ENCODE data around the gene NF1.
A peak's percentile ranks its signal among the peaks of the same experiment; 100 is the strongest.
"Not testable (repeated sequence)": the region's sequence is repeated elsewhere in the genome, so short reads cannot be mapped to it uniquely, and the experiment has no call there.

NF1 gene

GRCh38 chr17:31309556-31309955, 214.8 kb downstream of the NF1 start:
- no peak for DNase-seq

DNA sequence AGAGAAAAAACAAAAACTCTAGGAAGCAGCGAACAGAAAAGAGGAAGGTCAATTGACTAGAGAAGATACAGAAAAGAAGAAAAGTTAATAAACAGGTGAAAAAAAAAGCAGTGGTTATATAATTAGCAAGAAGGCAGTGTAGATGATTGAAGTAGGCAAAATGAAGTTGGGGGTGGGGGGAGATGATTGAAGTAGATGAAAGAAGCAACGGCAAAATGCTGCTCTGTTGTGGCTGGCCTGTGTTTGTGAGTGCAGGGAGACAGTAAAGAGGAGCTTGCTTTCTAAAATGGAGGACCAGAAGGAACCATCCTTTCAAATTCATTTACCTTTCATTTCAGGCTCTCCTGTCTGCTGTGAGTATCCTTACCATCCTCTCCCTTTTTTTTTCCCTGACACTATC, 215.5 kb downstream of the NF1 start:
- DNase-seq: peak; percentile 81

- DNase-seq: peak; percentile 66
Observed at GRCh38 chr17:31310886-31311285, 216.1 kb downstream of the NF1 start.

DNA sequence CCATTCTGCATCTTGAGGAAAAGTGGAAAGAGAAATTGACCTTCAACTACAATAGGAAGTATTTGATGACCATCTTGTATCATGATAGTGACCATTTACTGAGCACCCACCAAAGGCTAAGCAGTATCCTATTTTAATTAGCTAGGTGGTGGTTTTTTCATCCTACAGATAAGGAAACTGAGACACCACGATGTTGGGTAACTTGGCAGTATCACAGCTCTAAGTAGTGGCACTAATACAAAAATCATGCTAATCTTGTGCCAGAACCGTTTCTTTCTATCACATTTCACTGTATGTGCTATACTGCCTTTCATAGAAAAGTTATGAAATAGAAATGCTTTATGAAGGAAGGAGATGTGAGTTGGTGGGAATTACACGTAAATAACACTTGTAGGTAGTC, 216.7 kb downstream of the NF1 start:
- DNase-seq: no peak

DNA sequence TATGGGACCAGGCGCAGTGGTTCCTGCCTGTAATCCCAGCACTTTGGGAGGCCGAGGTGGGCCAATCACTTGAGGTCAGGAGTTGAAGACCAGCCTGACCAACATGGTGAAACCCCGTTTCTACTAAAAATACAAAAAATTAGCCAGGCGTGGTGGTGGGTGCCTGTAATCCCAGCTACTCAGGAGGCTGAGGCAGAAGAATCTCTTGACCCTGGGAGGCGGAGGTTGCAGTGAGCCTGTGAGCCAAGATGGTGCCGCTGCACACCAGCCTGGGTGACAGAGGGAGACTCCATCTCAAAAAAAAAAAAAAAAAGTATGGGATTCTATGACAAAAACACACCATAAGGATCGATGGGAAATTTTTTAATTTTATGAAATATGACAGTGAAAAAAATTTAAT, 217.4 kb downstream of the NF1 start:
- peak; percentile 80 for DNase-seq

DNA sequence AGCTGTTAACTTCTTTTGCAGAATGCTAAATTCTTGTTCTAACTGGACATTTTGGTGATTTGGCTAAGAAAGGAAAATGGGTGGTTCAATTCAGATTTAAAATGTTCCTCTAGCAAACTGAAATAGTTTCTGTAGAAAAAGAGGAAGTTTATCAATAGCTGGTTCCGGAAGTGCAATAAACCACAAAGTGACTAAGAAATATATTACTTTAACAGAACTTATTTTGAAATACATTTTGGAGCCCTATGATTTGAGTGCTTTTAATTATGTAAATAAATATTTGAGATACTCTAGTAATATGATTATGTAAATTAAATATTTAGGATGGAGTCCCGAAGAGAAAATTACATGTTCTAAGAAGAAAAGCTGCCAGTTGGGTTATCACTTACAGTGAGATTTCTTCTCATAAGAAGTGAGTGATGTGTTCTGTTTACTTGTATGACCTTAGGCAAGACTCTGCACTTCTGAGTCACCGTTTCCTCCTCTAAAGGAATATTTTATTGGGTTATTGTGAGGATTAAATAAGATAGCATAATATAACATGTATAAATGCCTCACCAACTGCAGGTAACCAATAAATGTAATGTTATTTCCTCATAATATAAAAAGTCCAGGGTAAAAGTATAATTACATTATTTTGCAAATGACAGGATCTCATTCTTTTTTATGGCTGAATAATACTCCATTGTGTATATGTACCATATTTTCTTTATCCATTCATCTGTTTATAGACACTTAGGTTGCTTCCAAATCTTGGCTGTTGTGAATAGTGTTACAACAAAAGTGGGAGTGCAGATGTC, 219.4 kb downstream of the NF1 start, which contains the start of gene EVI2B:
Gene EVI2B, minus strand, starts transcription at position 73 of the 800 bp plus-strand sequence. CDS start 8,445 bp downstream, outside the sequence.
- DNase-seq: no peak

GRCh38 chr17:31314782-31315100, 220.0 kb downstream of the NF1 start:
- no peak for DNase-seq

- DNase-seq: peak; percentile 84
Observed at GRCh38 chr17:31318298-31318801, 223.6 kb downstream of the NF1 start.

DNA sequence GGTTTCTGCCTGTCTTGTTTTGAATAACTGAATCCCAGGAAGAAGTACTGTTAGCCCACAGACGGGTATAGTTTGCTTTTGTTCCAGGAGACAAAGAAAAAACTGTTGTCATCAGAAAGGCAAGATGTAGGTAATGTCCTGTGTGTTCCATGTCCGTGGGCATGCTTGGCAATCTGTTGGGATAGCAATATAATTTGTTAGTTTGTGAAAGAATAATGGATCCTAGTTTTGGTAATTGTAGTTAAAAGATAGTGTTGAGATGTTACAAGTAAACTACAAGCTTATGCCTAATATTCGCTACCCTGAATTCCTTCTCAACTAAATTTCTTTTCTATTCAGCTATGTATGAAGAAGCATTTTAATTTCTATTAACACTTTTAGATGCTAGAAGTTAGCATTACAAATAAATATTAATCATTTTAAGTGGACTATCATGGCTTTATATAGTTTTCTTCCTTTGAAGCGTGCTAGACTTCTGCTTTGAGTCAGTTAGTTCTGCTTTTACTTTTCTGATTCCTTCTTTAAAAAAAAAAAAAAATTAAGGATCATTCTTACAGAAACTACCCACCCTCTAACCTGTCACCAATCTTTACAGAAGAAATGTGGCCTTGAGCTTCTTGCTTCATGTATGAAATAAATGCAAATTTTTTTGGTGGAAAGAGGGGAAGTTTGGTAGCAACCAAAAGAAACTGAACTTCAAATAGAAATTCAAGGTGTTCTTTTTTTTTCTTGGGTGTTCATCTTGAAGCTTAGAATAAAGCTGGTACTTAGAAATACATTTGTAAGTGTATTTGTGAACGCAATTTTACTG, 224.3 kb downstream of the NF1 start:
- DNase-seq: no peak

DNA sequence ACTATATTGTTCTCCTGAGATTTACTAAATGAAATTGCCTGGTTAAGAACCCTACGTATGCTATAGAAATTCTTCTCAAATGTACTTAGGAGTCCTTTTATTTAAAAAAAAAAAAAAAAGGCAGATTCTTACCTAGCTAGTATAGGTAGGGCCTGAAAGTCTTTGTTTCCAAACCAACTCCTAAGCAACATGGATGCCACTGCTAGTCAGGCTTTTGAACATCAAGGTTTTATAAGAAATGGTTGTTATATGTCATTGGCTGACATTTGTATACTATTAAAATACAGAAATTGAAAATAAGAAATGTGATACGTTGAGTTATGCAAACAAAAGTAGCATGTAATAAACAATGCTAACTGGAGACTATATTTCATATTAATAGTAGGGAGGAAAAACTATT, 225.5 kb downstream of the NF1 start:
- DNase-seq: no peak

DNA sequence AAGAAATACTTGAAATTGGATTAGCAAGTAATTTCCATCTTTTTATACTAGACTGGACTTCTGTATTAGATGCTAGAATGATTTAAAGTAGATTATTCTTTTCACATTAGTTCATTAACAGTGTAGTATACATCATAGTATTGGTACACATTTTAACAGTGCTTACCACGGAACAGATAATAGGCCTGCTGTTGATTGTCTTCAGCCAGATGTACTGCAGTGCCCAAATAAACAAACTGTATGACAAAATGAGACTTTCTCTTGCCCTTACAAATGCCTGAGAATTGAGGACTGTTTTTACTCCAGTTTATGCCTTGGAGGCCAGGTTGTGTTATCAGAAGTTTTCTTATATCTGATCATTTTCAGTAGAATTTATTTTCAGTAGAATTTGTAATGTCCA, 226.0 kb downstream of the NF1 start:
- no peak for DNase-seq

- peak; percentile 91 for DNase-seq
Observed at GRCh38 chr17:31321481-31321880, 226.7 kb downstream of the NF1 start, which contains the start of gene EVI2A. Gene EVI2A, minus strand, starts transcription at chr17:31321622. Its CDS starts 2,609 bp downstream, at chr17:31319013.

GRCh38 chr17:31321966-31322365, 227.2 kb downstream of the NF1 start:
- no peak for DNase-seq

- DNase-seq: no peak
Observed at GRCh38 chr17:31323551-31323950, 228.8 kb downstream of the NF1 start.

DNA sequence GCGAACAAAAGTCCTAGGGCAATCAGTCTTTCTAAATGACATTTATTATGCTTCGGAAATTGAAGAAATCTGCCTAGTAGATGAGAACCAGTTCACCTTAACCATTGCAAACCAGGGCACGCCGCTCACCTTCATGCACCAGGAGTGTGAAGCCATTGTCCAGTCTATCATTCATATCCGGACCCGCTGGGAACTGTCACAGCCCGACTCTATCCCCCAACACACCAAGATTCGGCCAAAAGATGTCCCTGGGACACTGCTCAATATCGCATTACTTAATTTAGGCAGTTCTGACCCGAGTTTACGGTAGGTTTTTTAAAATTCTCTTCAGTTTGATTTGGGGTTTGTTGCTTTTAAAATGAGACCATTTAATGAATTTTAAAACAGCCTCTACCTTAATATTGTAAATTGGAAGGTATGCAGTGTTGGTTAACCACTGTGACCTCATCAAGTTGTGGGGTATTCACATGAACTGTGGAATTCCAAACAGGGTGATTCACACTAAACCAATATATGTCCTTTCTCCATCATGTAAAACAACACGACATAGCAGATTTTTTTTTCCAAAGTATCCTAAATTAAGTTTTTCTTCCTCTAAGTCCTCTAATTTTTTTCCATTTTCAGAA, 232.9 kb downstream of the NF1 start:
- no peak for DNase-seq

DNA sequence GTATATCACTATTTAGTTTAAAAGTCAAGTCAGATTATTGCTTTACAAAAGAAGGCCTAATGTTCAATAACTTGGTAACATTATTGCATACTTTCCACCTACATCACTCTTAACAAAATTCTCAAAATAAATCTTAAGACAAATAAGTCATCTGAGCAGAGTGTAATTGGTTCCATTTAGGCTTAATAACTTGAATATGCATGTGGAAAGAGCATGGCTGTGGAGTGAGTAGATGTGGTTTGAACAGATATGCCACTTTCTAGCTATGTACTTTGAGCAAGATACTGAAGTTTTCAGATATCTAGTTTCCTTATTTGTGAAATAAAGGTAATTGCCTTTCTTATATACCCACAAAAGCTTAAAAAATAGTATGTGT, 233.4 kb downstream of the NF1 start:
- no peak for DNase-seq

DNA sequence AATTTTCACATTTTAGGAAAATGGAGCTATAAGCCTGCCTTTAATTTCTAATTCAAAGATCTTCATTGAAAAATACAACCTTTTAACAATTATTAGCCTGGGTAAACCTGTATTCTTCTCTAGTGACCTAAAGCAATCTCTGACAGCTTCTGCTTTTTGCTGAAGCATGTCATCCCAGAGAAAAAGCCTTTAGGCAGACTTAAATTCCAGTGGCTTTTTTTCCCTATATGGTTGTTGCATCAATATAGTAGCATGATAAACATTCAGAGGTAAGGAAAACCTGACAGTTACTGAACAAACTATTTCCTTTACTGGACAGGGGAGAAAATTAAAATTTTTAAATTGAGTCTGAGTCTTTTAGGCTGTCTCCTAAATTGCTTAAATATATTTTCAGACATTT, 234.4 kb downstream of the NF1 start:
- DNase-seq: no peak

DNA sequence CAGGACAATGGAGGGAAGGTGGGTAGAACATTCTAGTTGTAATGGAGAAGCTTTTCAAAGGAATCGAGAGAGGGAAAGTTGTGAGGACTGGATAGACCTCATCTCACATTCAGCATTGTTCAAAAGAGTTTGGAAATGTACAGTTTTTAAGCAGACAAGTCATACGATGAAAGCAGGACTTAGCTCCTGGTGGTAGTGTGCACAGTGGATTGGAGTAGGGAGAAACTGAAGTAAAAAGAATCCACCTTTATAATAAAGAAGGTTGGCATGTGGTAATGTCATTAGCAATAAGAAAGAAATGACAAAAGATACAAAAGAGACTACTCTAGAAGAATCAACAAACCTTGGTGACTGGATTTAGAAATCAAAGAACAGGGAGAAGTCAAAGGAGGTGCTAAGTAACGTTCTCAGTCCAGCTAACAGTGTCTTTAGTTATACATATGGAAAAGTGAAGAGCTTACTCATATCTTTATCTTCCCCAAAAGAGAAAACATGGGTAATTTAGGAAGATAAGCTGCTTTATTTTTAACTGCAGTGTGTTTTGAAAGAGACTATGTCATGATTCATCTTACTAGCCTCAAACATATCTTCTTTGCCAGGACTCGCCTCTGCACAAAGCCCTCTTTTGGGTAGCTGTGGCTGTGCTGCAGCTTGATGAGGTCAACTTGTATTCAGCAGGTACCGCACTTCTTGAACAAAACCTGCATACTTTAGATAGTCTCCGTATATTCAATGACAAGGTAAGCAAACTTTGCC, 245.3 kb downstream of the NF1 start:
- DNase-seq: no peak

GRCh38 chr17:31345191-31345747, 250.5 kb downstream of the NF1 start:
- DNase-seq: not testable (repeated sequence)

DNA sequence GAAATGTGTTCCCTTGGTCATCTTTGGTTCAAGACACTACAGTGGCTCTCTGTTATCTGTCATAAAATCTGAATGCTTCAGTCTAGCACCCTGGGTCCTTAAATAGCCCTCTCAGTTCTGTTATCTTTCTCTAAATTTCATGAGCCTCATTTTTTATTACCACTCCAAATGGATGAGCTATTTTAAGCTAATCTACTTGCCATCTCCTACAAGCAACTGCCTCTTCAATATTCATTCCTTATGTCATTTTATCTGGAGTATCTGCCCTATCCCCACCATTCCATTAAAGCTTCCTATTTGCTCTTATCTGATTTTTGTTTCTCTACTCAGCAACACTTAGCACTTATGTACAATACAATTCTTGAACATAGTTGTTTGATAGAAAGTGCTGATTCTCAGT, 254.7 kb downstream of the NF1 start:
- no peak for DNase-seq

DNA sequence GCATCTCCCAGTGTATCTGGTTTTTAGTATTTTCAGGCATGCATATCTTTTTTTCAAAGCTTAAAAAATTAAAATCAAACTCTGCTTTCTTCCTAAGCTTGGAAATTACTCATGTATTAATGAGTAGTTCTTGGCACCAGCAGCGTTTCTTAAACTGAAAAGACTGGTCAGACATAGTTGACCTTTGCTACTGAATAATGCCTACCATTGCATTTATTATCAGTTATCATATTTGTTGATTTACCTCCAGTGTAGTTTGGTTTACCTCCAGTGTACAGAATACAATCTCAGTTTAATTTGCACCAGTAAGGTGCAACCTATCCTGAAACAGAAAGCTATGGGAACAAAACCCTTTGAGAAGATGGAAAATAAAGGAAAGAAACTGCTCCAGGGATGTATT, 261.2 kb downstream of the NF1 start:
- DNase-seq: no peak

- DNase-seq: no peak
Observed at GRCh38 chr17:31357091-31357490, 262.3 kb downstream of the NF1 start.
